A549 treated with ZK216348 at 1 μM for 4 hours (cell line): ENCODE data around the gene FAM107A. TPM values are rescaled to one million over a fixed set of nuclear protein-coding genes. Genes with fewer than 3 reads are reported as not detected.

Experiments used
- total RNA-seq: library from RNA; stranded (reverse); fragments of 200-300 nt; extraction: Qiagen RNA extraction; gene quantifications from 5 replicates; pipeline ENCODE4 v1.2.3, GENCODE V29; 2022; ENCODE audit warnings: low read depth

The FAM107A gene
- 0.13 TPM in 1 of 5 replicates, not detected in the others for total RNA-seq

DNA sequence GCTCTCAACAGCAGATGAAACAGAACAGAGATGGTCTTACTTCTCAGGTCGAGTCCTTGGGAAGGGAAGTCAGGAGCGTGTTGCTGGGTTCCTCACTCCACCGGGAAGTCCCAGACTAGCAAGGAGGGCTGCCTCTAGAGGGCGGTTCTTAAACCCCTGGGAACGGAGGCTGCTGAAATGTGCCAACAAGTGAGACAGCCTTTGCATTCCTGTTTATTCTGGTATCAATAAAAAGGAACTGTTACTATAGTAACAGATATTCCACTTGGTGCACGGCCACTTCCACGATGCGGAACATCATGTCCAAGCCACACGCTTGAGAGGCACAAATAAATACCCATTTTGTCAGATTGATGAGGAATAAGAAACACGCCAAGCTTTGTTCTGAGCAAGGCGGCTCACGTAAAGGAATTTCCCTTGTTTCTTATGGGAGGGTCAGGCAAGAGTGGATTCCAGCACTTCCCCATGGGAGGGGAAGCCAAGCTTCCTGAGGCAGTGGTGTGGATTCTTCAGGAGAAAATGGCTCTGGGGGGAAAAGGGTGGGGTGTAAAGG lies at the start of gene FAM107A:
Gene FAM107A (minus strand): TSS at position 123 of the 553 bp plus-strand sequence. CDS start 7,531 bp downstream, outside the sequence.

GRCh38 chr3:58536501-58537411 lies 40.4 kb downstream of the FAM107A start, which contains the start of gene ACOX2:
ACOX2 (minus strand) TSS chr3:58537190; CDS start chr3:58535106, 2,084 bp downstream.

Other genes with a start within 250 kb of the FAM107A start
- gene PXK, start 244.5 kb downstream of the FAM107A start, total RNA-seq, result 3.8 to 7.5 TPM (median 5.9 TPM) in 5 replicates
- 51.7 to 63.9 TPM (median 58.5 TPM) in 5 replicates for gene PDHB, start 143.6 kb downstream of the FAM107A start, total RNA-seq
- 5.1 to 9.5 TPM (median 8.0 TPM) in 5 replicates for gene KCTD6, start 85.3 kb downstream of the FAM107A start, total RNA-seq
- gene ACOX2, start 40.2 kb downstream of the FAM107A start, total RNA-seq, result 7.4 to 11.4 TPM (median 8.2 TPM) in 5 replicates
- gene FAM3D, start 89.4 kb upstream of the FAM107A start, total RNA-seq, result 0.13 TPM in 1 of 5 replicates, not detected in the others